Thoracic aorta (tissue), 2 donors: ENCODE measurements around the gene CAMK2D. TPM values are rescaled to one million over a fixed set of nuclear protein-coding genes. Genes with fewer than 3 reads are reported as not detected.

Experiments used
- ATAC-seq: fragments of 150-250 bp; one replicate; pipeline ENCODE4 v1.8.0; 2017; ENCODE audit warnings: low read depth; ENCODE audit not compliant: insufficient number of reproducible peaks, low FRiP score
- DNase-seq: peaks from one replicate; pipeline ENCODE4 v3.0.0-alpha.2; 2020; ENCODE audit warnings: low spot score
- H3K27ac ChIP-seq, 2 donors: fragments of 200-600 bp; sonication (generic); 1 replicate in 1 of 2; 2 replicates in 1 of 2; pipeline ENCODE4 v1.5.1; 2016; ENCODE audit warnings: mild to moderate bottlenecking in 2 of 2, moderate library complexity in 2 of 2
- H3K27me3 ChIP-seq: fragments of 200-600 bp; sonication (generic); replicated peaks from 2 replicates; pipeline ENCODE4 v1.6.0; 2016; ENCODE audit warnings: mild to moderate bottlenecking; ENCODE audit not compliant: insufficient read depth
- H3K36me3 ChIP-seq: fragments of 200-600 bp; sonication (generic); one replicate; pipeline ENCODE4 v1.5.1; 2016
- H3K4me1 ChIP-seq, 2 donors: fragments of 200-600 bp; sonication (generic); 1 replicate in 1 of 2; 2 replicates in 1 of 2; pipeline versions ENCODE4 v1.5.1 to v1.6.0; 2016; ENCODE audit warnings: low read depth in 2 of 2, mild to moderate bottlenecking in 1 of 2; ENCODE audit not compliant: control insufficient read depth in 1 of 2
- H3K4me3 ChIP-seq: fragments of 200-600 bp; sonication (generic); 2 replicates; pipeline ENCODE4 v1.5.1; 2016; ENCODE audit warnings: mild to moderate bottlenecking
- H3K9me3 ChIP-seq: fragments of 200-600 bp; sonication (generic); 2 replicates; pipeline ENCODE4 v1.5.1; 2016
- CTCF ChIP-seq: fragments of 200-600 bp; sonication (generic); IDR thresholded peaks from one replicate; pipeline ENCODE4 v1.5.1; 2019; ENCODE audit warnings: antibody characterized with exemption
- total RNA-seq, 2 donors: library from RNA; depleted of rRNA; stranded (reverse); fragments of >200 nt; gene quantifications; one replicate each; pipeline versions ENCODE4 v1.1.0 to v1.2.3, GENCODE V29; 2016

CAMK2D gene
- total RNA-seq, 2 donors from 2014 or later = 50.6 to 70.1 TPM

DNA sequence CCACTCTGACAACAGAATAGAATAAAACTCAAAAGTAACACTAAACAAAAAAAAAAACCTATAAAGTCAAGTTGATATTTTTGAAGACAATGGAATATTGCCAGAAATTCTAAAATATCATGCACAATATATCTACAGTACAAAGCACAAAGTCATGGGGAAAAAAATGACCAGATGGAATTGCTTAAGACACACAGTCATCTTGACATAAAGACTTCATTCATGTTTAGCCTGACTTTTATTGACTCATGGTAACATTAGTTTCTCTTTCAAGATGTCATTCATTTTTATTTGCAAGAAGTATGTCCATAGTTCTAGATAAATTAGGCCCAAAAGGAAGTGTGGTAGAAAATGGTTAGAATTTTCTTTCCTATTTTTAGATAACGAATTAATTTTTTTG is 259.1 kb downstream of the CAMK2D start:
- H3K36me3 ChIP-seq = no peaks in the 10 kb centered on the region
- H3K27ac ChIP-seq = no peak overlapping the region
- no peak for TF ChIP-seq CTCF
- peaks cover 0 to 12% of the 10 kb centered on the region in 2 donors for H3K4me1 ChIP-seq
- H3K9me3 ChIP-seq = no peaks in the 10 kb centered on the region
- no peak overlapping the region for H3K4me3 ChIP-seq
- ATAC-seq = no peak
- DNase-seq = no peak
- no peaks in the 10 kb centered on the region for H3K27me3 ChIP-seq

DNA sequence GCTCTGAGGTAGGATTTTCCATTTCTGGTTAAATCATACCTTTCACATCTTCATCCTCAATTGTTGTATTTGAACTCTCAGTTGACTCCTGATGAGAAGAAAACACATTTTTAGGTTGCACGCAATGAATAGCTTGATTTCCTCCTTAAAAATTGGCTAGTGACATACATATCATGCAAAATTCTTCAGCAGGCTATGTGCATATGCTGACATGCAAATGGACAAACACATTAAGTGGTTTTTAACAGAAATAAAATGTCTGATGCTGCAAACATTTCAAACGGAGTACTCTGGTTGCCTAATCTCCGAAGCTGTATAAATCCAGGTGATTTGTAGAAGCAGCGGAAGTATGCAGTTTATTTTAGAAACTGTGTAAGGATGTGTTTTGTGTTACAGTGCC is 261.1 kb downstream of the CAMK2D start:
- TF ChIP-seq CTCF = no peak
- no peaks in the 10 kb centered on the region for H3K27me3 ChIP-seq
- no peak overlapping the region for H3K4me3 ChIP-seq
- ATAC-seq = no peak
- DNase-seq = no peak
- peaks cover 0 to 16% of the 10 kb centered on the region in 2 donors for H3K4me1 ChIP-seq
- no peaks in the 10 kb centered on the region for H3K36me3 ChIP-seq
- no peaks in the 10 kb centered on the region for H3K9me3 ChIP-seq
- H3K27ac ChIP-seq = no peak overlapping the region

GRCh38 chr4:113499696-113500095 is 261.8 kb downstream of the CAMK2D start:
- Histone ChIP-seq H3K27ac (no peak overlapping the region), H3K4me3 (no peak overlapping the region), H3K36me3 (no peaks in the 10 kb centered on the region), H3K4me1 (peaks cover 0 to 16% of the 10 kb centered on the region in 2 donors), H3K9me3 (no peaks in the 10 kb centered on the region), H3K27me3 (no peaks in the 10 kb centered on the region)
- no peak for TF ChIP-seq CTCF
- DNase-seq = no peak
- no peak for ATAC-seq

DNA sequence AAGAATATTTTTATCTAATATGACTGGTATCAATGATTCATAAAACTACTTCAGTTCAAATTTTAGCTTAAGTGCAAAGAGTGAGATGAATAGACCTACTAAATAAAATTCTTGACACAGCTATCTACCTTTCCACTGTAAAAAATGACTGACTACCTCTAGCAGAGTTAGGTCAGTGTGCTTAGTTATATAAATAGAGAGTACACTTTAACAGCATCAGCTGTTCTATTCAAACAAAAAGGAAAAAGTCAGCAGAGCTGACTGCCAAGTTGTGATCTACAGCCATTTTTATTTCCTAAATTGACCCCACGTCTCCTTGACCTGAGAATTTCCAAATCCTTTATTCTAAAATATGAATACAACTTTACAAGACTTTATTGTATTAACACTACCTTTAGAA is 262.4 kb downstream of the CAMK2D start:
- Histone ChIP-seq H3K27me3 (no peaks in the 10 kb centered on the region), H3K9me3 (no peaks in the 10 kb centered on the region), H3K27ac (no peak overlapping the region), H3K36me3 (no peaks in the 10 kb centered on the region), H3K4me3 (no peak overlapping the region), H3K4me1 (peaks cover 0 to 16% of the 10 kb centered on the region in 2 donors)
- DNase-seq (no peak), ATAC-seq (no peak)
- no peak for TF ChIP-seq CTCF

- Histone ChIP-seq H3K4me1 (peaks cover 0 to 16% of the 10 kb centered on the region in 2 donors), H3K4me3 (no peak overlapping the region), H3K9me3 (no peaks in the 10 kb centered on the region), H3K27me3 (no peaks in the 10 kb centered on the region), H3K27ac (no peak overlapping the region), H3K36me3 (no peaks in the 10 kb centered on the region)
- ATAC-seq (no peak), DNase-seq (no peak)
- TF ChIP-seq CTCF = no peak
These were observed 264.2 kb downstream of the CAMK2D start for GRCh38 chr4:113497154-113497884.
